Measurements from ENCODE around the gene KAZALD1. TPM values are rescaled to one million over a fixed set of nuclear protein-coding genes. Genes with fewer than 3 reads are reported as not detected.

KAZALD1 gene
- total and polyA plus RNA-seq, 9 donors, result 22.3 to 63.9 (median 37.7) TPM

GRCh38 chr10:101067356-101068083 is 5.7 kb downstream of the KAZALD1 start:
- peak overlapping the region; percentile 42 for H3K27ac ChIP-seq (ENCODE audit: low read length)
- DNase-seq, result peak; percentile 91
- under 1% methylated on average over 38 of the region's 43 CpGs for WGBS (ENCODE audit: insufficient coverage)
- peaks cover 35% of the 10 kb centered on the region for H3K27me3 ChIP-seq (ENCODE audit: control insufficient read depth, insufficient read depth, low read length)
- peaks cover 55% of the 10 kb centered on the region for H3K4me1 ChIP-seq (ENCODE audit: control insufficient read depth, insufficient read depth, low read length)
- H3K4me3 ChIP-seq (ENCODE audit: low read length), result peak overlapping the region; percentile 62
- no peaks in the 10 kb centered on the region for H3K9me3 ChIP-seq (replicated peaks; ENCODE audit: control insufficient read depth, low read depth, low read length)
- no peaks in the 10 kb centered on the region for H3K36me3 ChIP-seq (ENCODE audit: control insufficient read depth, insufficient read depth, low read length)

DNA sequence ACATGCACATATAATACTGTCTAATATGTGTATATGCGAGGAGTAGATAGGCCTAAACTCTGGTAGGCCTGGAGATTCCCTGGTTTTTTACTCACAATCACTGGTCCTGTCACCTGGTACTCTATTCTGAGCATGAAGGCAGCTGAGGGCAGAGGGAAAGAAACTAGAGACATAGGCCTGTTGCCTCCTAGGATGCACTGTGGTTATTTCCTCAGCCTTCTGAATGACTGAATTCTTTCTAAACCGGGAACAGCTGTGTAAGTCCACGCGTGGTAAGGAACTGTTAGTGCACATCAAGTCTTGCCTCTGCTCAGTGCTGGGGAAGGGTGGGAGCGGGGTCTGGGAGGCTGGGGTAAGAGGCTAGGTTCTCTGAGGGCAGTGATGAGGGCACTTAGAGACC is 7.7 kb downstream of the KAZALD1 start:
- peaks cover 49% of the 10 kb centered on the region for H3K27me3 ChIP-seq (ENCODE audit: control insufficient read depth, insufficient read depth, low read length)

DNA sequence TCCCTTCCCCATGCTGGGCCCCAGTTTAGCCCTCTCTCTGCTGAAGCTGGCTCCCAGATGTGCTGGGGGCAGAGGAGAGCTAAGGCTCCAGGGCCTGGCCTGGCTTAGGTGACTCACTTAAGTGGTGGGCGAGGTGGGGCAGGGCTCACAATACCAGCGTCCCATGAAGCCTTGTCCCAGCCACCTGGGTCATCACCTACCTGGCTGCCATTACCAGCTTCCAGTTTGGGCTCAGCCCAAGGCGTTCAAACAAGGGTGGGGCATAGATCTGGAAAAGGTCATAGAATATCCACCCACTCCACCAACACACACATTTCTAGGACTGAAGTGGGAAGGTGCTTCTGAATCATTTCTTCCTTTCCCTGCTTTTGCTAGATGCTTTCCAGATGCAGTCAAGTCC is 8.3 kb downstream of the KAZALD1 start:
- Histone ChIP-seq H3K4me1 (ENCODE audit: control insufficient read depth, insufficient read depth, low read length) (peaks cover 30% of the 10 kb centered on the region), H3K4me3 (ENCODE audit: low read length) (no peak overlapping the region), H3K27me3 (ENCODE audit: control insufficient read depth, insufficient read depth, low read length) (peaks cover 55% of the 10 kb centered on the region), H3K27ac (ENCODE audit: low read length) (no peak overlapping the region), H3K36me3 (ENCODE audit: control insufficient read depth, insufficient read depth, low read length) (no peaks in the 10 kb centered on the region), H3K9me3 (replicated peaks; ENCODE audit: control insufficient read depth, low read depth, low read length) (no peaks in the 10 kb centered on the region)
- WGBS (ENCODE audit: insufficient coverage), result 67% methylated on average over 1 of the region's 3 CpGs
- no peak for DNase-seq

More for the DNA sequence above, 7.7 kb downstream of the KAZALD1 start:
- Histone ChIP-seq H3K36me3 (ENCODE audit: control insufficient read depth, insufficient read depth, low read length) (no peaks in the 10 kb centered on the region), H3K27ac (ENCODE audit: low read length) (no peak overlapping the region), H3K9me3 (replicated peaks; ENCODE audit: control insufficient read depth, low read depth, low read length) (no peaks in the 10 kb centered on the region), H3K4me1 (ENCODE audit: control insufficient read depth, insufficient read depth, low read length) (peaks cover 37% of the 10 kb centered on the region), H3K4me3 (ENCODE audit: low read length) (no peak overlapping the region)
- WGBS (ENCODE audit: insufficient coverage), result 52% methylated on average over 4 of the region's 5 CpGs
- DNase-seq, result no peak

DNA sequence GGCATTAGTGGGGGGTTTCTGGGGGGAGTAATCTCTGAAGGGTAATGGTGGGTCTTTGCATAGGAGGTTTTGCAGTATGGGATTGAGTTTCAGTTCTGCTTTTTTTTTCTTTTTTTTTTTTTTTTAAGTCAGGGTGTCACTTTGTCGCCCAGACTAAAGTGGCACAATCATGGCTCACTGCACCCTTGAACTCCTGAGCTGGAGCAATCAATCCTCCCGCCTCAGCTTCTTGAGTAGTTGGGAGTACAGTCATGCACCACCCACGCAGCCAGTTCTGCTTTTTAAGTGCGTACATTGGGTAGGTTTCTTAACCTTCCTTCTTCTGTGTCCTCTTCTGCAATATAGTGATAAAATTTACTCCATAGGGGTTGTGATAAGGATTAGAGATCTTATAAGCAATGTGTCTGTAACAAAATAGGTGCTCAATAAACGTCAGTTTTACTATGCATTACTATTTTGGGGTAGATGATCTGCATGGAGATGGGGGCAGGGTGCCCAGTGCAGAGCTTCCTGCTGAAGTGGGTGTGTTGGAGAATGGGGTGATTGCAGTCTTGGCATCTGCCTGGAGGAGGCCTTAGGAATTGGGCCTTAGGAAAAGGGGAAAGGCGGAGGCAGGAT is 9.6 kb downstream of the KAZALD1 start:
- Histone ChIP-seq H3K4me1 (ENCODE audit: control insufficient read depth, insufficient read depth, low read length) (peaks cover 18% of the 10 kb centered on the region), H3K27me3 (ENCODE audit: control insufficient read depth, insufficient read depth, low read length) (peaks cover 62% of the 10 kb centered on the region), H3K9me3 (replicated peaks; ENCODE audit: control insufficient read depth, low read depth, low read length) (no peaks in the 10 kb centered on the region), H3K4me3 (ENCODE audit: low read length) (no peak overlapping the region), H3K27ac (ENCODE audit: low read length) (no peak overlapping the region), H3K36me3 (ENCODE audit: control insufficient read depth, insufficient read depth, low read length) (no peaks in the 10 kb centered on the region)
- 79% methylated on average over 3 of the region's 6 CpGs for WGBS (ENCODE audit: insufficient coverage)
- peak; percentile 33 for DNase-seq

GRCh38 chr10:101071885-101072433 is 10.2 kb downstream of the KAZALD1 start:
- Histone ChIP-seq H3K9me3 (replicated peaks; ENCODE audit: control insufficient read depth, low read depth, low read length) (no peaks in the 10 kb centered on the region), H3K4me3 (ENCODE audit: low read length) (no peak overlapping the region), H3K4me1 (ENCODE audit: control insufficient read depth, insufficient read depth, low read length) (peaks cover 12% of the 10 kb centered on the region), H3K27me3 (ENCODE audit: control insufficient read depth, insufficient read depth, low read length) (peaks cover 61% of the 10 kb centered on the region), H3K27ac (ENCODE audit: low read length) (no peak overlapping the region), H3K36me3 (ENCODE audit: control insufficient read depth, insufficient read depth, low read length) (no peaks in the 10 kb centered on the region)
- 32% methylated on average over 6 of the region's 7 CpGs for WGBS (ENCODE audit: insufficient coverage)
- DNase-seq, result no peak

DNA sequence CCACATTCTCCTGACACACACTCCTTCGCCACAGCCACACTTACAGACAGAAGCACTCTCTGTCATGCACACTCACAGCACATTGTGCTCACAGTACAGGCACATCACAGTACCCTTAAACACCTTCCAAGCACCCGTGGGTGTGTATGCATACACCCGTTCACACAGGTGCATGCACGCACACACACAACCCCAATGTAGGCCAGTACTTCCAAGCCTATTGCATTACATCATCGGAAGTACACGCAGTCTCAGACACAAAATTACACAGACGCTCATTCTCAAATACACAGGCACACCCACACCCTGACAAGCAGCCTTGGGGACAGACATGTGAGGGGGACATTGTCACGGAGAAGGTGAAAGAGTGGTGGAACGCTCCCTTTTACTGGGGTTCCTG is 11.1 kb downstream of the KAZALD1 start:
- H3K27me3 ChIP-seq (ENCODE audit: control insufficient read depth, insufficient read depth, low read length), result peaks cover 54% of the 10 kb centered on the region
- H3K36me3 ChIP-seq (ENCODE audit: control insufficient read depth, insufficient read depth, low read length), result no peaks in the 10 kb centered on the region
- 60% methylated on average over 3 of the region's 9 CpGs for WGBS (ENCODE audit: insufficient coverage)

GRCh38 chr10:101073631-101074030 is 11.8 kb downstream of the KAZALD1 start:
- no peak for DNase-seq
- WGBS (ENCODE audit: insufficient coverage), result no CpG with 5 or more reads among the region's 13 CpGs
- H3K27me3 ChIP-seq (ENCODE audit: control insufficient read depth, insufficient read depth, low read length), result peaks cover 54% of the 10 kb centered on the region
- H3K27ac ChIP-seq (ENCODE audit: low read length), result no peak overlapping the region
- H3K4me1 ChIP-seq (ENCODE audit: control insufficient read depth, insufficient read depth, low read length), result peaks cover 4% of the 10 kb centered on the region
- H3K9me3 ChIP-seq (replicated peaks; ENCODE audit: control insufficient read depth, low read depth, low read length), result no peaks in the 10 kb centered on the region
- no peaks in the 10 kb centered on the region for H3K36me3 ChIP-seq (ENCODE audit: control insufficient read depth, insufficient read depth, low read length)
- no peak overlapping the region for H3K4me3 ChIP-seq (ENCODE audit: low read length)

More for the DNA sequence above, 11.1 kb downstream of the KAZALD1 start:
- DNase-seq, result no peak
- Histone ChIP-seq H3K9me3 (replicated peaks; ENCODE audit: control insufficient read depth, low read depth, low read length) (no peaks in the 10 kb centered on the region), H3K27ac (ENCODE audit: low read length) (no peak overlapping the region), H3K4me1 (ENCODE audit: control insufficient read depth, insufficient read depth, low read length) (peaks cover 4% of the 10 kb centered on the region), H3K4me3 (ENCODE audit: low read length) (no peak overlapping the region)

- H3K27ac ChIP-seq (ENCODE audit: low read length), result no peak overlapping the region
- H3K27me3 ChIP-seq (ENCODE audit: control insufficient read depth, insufficient read depth, low read length), result peaks cover 65% of the 10 kb centered on the region
- 0% methylated on average over 2 of the region's 4 CpGs for WGBS (ENCODE audit: insufficient coverage)
These were observed 14.0 kb downstream of the KAZALD1 start for GRCh38 chr10:101075775-101076174.

GRCh38 chr10:101076630-101077029 is 14.8 kb downstream of the KAZALD1 start:
- Histone ChIP-seq H3K4me3 (ENCODE audit: low read length) (no peak overlapping the region), H3K27me3 (ENCODE audit: control insufficient read depth, insufficient read depth, low read length) (peaks cover 68% of the 10 kb centered on the region), H3K9me3 (replicated peaks; ENCODE audit: control insufficient read depth, low read depth, low read length) (no peaks in the 10 kb centered on the region), H3K36me3 (ENCODE audit: control insufficient read depth, insufficient read depth, low read length) (no peaks in the 10 kb centered on the region), H3K4me1 (ENCODE audit: control insufficient read depth, insufficient read depth, low read length) (peaks cover 6% of the 10 kb centered on the region), H3K27ac (ENCODE audit: low read length) (no peak overlapping the region)
- 80% methylated on average over 2 of the region's 5 CpGs for WGBS (ENCODE audit: insufficient coverage)
- DNase-seq, result no peak

More at GRCh38 chr10:101075775-101076174, 14.0 kb downstream of the KAZALD1 start:
- H3K9me3 ChIP-seq (replicated peaks; ENCODE audit: control insufficient read depth, low read depth, low read length), result no peaks in the 10 kb centered on the region
- no peak for DNase-seq
- no peaks in the 10 kb centered on the region for H3K36me3 ChIP-seq (ENCODE audit: control insufficient read depth, insufficient read depth, low read length)
- H3K4me3 ChIP-seq (ENCODE audit: low read length), result no peak overlapping the region
- peaks cover 6% of the 10 kb centered on the region for H3K4me1 ChIP-seq (ENCODE audit: control insufficient read depth, insufficient read depth, low read length)

DNA sequence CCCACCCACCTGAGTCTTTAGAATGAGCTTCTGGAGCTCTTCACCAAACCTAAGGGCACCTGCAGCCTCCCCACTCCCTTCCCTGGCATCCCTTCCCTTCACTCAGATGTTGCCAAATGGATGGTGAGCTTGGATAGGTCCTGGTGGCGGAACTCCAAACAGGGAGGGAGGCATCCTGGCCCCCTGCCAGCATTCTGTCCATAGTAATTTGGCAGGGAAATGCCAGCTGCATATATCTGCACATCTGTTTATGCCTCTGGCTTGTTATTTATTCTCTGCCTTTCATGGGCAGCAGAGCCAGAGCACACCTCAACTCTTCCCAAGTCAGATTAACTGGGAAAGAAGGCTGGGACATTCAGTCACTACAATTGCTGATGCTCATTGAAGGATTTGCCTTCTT is 18.1 kb downstream of the KAZALD1 start:
- H3K27me3 ChIP-seq (ENCODE audit: control insufficient read depth, insufficient read depth, low read length), result peaks cover 52% of the 10 kb centered on the region

More for the DNA sequence above, 18.1 kb downstream of the KAZALD1 start:
- Histone ChIP-seq H3K4me3 (ENCODE audit: low read length) (no peak overlapping the region), H3K9me3 (replicated peaks; ENCODE audit: control insufficient read depth, low read depth, low read length) (no peaks in the 10 kb centered on the region), H3K36me3 (ENCODE audit: control insufficient read depth, insufficient read depth, low read length) (no peaks in the 10 kb centered on the region), H3K4me1 (ENCODE audit: control insufficient read depth, insufficient read depth, low read length) (peaks cover 2% of the 10 kb centered on the region), H3K27ac (ENCODE audit: low read length) (no peak overlapping the region)
- no CpG with 5 or more reads among the region's 1 CpG for WGBS (ENCODE audit: insufficient coverage)
- no peak for DNase-seq
